ENCODE results near the gene ACAP3.

Gene ACAP3

GRCh38 chr1:1294250-1294890 is 13.4 kb downstream of the ACAP3 start:
- peaks cover 0 to 48% (median 29%) of the 10 kb centered on the region in 5 donors for H3K36me3 ChIP-seq (ENCODE audit: control insufficient read depth in 5 of 5, insufficient read depth in 5 of 5, low read length in 5 of 5)
- peaks cover 0 to 3% (median 0%) of the 10 kb centered on the region in 5 donors for H3K27me3 ChIP-seq (ENCODE audit: control insufficient read depth in 5 of 5, insufficient read depth in 4 of 5, low read length in 5 of 5)
- peaks cover 0 to 11% (median 3%) of the 10 kb centered on the region in 5 donors for H3K4me1 ChIP-seq (ENCODE audit: control insufficient read depth in 5 of 5, insufficient read depth in 5 of 5, low read length in 5 of 5)
- no peak overlapping the region for H3K9ac ChIP-seq (ENCODE audit: low read length in 5 of 5)
- H3K4me3 ChIP-seq (ENCODE audit: low read depth in 1 of 5, low read length in 5 of 5): no peak overlapping the region
- no peak overlapping the region for H3K27ac ChIP-seq (ENCODE audit: low read depth, low read length)
- H3K9me3 ChIP-seq (ENCODE audit: control insufficient read depth in 5 of 5, low read length in 5 of 5): no peaks in the 10 kb centered on the region

DNA sequence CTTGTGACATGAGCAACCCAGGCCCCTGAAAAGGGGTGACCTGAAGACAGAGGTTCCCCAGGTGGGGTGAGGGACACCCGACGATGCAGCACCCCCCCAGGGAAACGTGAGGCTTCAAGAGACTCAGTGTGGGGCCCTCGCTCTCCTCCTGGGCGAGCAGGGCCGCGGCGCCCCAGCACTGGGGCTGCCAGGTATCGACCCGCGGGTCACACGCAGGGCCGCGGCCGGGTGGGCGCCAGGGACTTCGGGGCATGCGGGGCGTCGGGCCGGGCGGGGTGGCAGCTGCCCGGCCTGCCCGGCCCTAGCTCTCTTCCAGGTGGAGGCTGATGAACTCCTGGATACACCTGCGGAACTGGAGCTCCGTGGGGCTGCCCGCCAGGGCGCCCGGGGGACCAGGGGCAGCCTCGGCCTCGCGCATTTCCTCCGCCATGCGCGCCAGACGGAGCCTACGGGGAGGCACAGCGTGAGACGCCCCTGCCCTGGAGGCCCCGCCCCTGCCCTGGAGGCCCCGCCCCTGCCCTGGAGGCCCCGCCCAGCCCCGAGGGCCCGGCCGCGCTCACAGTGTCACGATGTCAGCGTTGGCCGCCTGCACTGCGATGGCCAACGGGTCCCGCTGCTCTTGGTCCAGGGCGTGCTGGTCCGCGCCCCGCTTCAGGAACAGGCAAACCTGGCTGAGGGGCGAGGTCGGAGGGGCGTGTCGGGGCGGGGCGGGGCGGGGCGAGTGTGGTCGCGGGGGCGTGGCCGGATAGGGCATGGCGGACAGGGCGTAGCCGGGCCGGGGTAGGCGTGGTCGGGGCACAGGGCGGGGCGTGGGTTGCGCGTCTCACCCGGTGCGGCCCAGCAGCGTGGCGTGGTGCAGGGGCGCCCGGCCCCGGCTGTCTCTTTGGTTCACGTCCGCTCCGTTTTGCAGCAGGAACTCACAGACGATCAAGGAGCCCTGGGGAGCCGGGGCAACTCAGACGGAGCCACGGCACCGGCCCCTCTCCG is 14.2 kb downstream of the ACAP3 start:
- H3K9ac ChIP-seq (ENCODE audit: low read length in 5 of 5): no peak overlapping the region
- H3K27me3 ChIP-seq (ENCODE audit: control insufficient read depth in 5 of 5, insufficient read depth in 4 of 5, low read length in 5 of 5): peaks cover 0 to 3% (median 0%) of the 10 kb centered on the region in 5 donors
- peaks cover 0 to 44% (median 29%) of the 10 kb centered on the region in 5 donors for H3K36me3 ChIP-seq (ENCODE audit: control insufficient read depth in 5 of 5, insufficient read depth in 5 of 5, low read length in 5 of 5)
- H3K27ac ChIP-seq (ENCODE audit: low read depth, low read length): no peak overlapping the region
- no peaks in the 10 kb centered on the region for H3K9me3 ChIP-seq (ENCODE audit: control insufficient read depth in 5 of 5, low read length in 5 of 5)
- H3K4me1 ChIP-seq (ENCODE audit: control insufficient read depth in 5 of 5, insufficient read depth in 5 of 5, low read length in 5 of 5): peaks cover 0 to 8% (median 3%) of the 10 kb centered on the region in 5 donors
- no peak overlapping the region for H3K4me3 ChIP-seq (ENCODE audit: low read depth in 1 of 5, low read length in 5 of 5)

DNA sequence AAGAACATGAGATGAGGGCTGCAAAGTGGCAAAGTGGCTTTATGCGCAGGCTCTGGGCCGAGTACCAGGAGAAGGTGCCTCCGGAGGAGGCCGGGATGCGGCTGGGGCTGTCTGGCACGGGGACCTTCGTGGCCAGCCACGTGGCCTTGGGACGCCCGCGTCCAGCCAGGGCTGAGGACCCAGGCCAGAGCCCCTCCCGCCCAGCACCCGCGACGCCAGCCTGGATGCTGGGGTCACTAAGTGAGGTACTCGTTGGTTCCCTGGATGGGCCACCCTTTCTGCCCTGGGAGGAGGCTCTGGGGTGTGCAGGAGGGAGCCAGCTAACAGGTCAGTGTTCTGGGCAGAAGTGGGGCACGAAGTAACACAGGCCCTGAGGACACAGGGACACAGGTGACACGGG is 14.9 kb downstream of the ACAP3 start:
- Histone ChIP-seq H3K4me1 (ENCODE audit: control insufficient read depth in 5 of 5, insufficient read depth in 5 of 5, low read length in 5 of 5) (peaks cover 0 to 8% (median 3%) of the 10 kb centered on the region in 5 donors), H3K9ac (ENCODE audit: low read length in 5 of 5) (no peak overlapping the region), H3K27ac (ENCODE audit: low read depth, low read length) (no peak overlapping the region), H3K9me3 (ENCODE audit: control insufficient read depth in 5 of 5, low read length in 5 of 5) (no peaks in the 10 kb centered on the region), H3K4me3 (ENCODE audit: low read depth in 1 of 5, low read length in 5 of 5) (no peak overlapping the region), H3K36me3 (ENCODE audit: control insufficient read depth in 5 of 5, insufficient read depth in 5 of 5, low read length in 5 of 5) (peaks cover 0 to 41% (median 27%) of the 10 kb centered on the region in 5 donors), H3K27me3 (ENCODE audit: control insufficient read depth in 5 of 5, insufficient read depth in 4 of 5, low read length in 5 of 5) (peaks cover 0 to 3% (median 0%) of the 10 kb centered on the region in 5 donors)

- H3K4me1 ChIP-seq (ENCODE audit: control insufficient read depth in 5 of 5, insufficient read depth in 5 of 5, low read length in 5 of 5): peaks cover 0 to 8% (median 3%) of the 10 kb centered on the region in 5 donors
- H3K9ac ChIP-seq (ENCODE audit: low read length in 5 of 5): no peak overlapping the region
- H3K27me3 ChIP-seq (ENCODE audit: control insufficient read depth in 5 of 5, insufficient read depth in 4 of 5, low read length in 5 of 5): peaks cover 2 to 7% (median 4%) of the 10 kb centered on the region in 5 donors
- H3K27ac ChIP-seq (ENCODE audit: low read depth, low read length): no peak overlapping the region
- H3K4me3 ChIP-seq (ENCODE audit: low read depth in 1 of 5, low read length in 5 of 5): no peak overlapping the region
- no peaks in the 10 kb centered on the region for H3K9me3 ChIP-seq (ENCODE audit: control insufficient read depth in 5 of 5, low read length in 5 of 5)
- peaks cover 0 to 37% (median 24%) of the 10 kb centered on the region in 5 donors for H3K36me3 ChIP-seq (ENCODE audit: control insufficient read depth in 5 of 5, insufficient read depth in 5 of 5, low read length in 5 of 5)
Measured at GRCh38 chr1:1292442-1292779, 15.3 kb downstream of the ACAP3 start.

DNA sequence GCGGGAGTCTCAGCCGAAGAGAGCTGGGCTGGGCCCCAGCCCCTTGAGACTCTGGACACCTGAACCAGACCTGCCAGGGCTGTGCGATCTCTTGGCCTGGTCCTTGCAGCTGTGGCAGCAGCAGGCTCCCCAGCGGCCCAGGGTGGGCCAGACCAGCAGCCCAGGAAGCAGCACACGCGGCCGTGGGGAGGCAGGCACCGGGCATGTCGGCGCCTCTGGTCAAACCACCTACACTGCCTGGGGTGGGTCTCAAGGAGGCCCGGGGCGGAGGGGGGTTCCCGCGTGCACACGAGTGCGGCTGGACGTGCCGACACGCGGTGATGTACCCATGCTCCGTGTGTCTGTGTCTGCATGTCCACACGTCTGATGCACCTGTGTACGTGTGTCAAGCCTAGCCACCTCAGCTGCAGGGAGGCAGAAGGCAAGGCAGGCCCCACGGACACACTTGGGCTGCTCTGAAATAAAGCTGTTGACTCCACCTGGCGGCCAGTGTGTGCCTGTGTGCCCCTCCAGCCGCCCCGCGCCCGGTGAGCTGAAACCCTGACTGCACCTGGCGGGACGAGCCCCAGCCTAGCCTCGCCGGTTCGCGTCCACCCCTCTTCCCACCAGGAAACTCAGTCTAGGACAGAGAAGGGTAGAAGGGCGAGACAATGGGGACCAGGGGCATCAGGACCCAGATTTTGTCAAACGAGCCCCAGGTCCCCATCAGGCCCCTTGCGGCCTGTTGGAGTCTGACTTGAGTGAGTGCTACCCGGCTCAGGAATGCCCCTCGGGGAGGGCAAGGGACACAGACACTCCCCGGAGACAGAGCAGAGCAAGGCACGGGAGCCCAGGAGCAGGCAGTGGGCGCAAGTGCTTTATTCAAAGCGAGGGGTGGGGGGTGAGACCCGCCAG is 15.9 kb downstream of the ACAP3 start:
- peaks cover 0 to 8% (median 3%) of the 10 kb centered on the region in 5 donors for H3K4me1 ChIP-seq (ENCODE audit: control insufficient read depth in 5 of 5, insufficient read depth in 5 of 5, low read length in 5 of 5)
- peaks cover 0 to 35% (median 22%) of the 10 kb centered on the region in 5 donors for H3K36me3 ChIP-seq (ENCODE audit: control insufficient read depth in 5 of 5, insufficient read depth in 5 of 5, low read length in 5 of 5)
- H3K27ac ChIP-seq (ENCODE audit: low read depth, low read length): no peak overlapping the region
- no peak overlapping the region for H3K4me3 ChIP-seq (ENCODE audit: low read depth in 1 of 5, low read length in 5 of 5)
- H3K9ac ChIP-seq (ENCODE audit: low read length in 5 of 5): no peak overlapping the region
- H3K27me3 ChIP-seq (ENCODE audit: control insufficient read depth in 5 of 5, insufficient read depth in 4 of 5, low read length in 5 of 5): peaks cover 8 to 13% (median 10%) of the 10 kb centered on the region in 5 donors
- no peaks in the 10 kb centered on the region for H3K9me3 ChIP-seq (ENCODE audit: control insufficient read depth in 5 of 5, low read length in 5 of 5)

DNA sequence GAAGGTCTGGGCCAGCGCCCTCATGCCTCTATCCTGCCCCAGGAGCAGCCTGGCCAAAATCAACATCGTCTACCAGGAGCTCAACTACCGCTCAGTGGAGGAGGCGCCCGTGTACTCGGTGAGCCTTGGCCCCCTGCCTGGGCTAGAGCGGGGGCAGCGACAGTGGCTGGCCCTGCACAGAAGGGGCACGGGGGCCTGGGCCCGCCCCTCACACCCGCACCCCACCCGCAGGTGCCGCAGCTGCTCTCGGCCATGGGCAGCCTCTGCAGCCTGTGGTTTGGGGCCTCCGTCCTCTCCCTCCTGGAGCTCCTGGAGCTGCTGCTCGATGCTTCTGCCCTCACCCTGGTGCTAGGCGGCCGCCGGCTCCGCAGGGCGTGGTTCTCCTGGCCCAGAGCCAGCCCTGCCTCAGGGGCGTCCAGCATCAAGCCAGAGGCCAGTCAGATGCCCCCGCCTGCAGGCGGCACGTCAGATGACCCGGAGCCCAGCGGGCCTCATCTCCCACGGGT is 16.7 kb downstream of the ACAP3 start:
- Histone ChIP-seq H3K27me3 (ENCODE audit: control insufficient read depth in 5 of 5, insufficient read depth in 4 of 5, low read length in 5 of 5) (peaks cover 15 to 19% (median 16%) of the 10 kb centered on the region in 5 donors), H3K9me3 (ENCODE audit: control insufficient read depth in 5 of 5, low read length in 5 of 5) (no peaks in the 10 kb centered on the region), H3K4me1 (ENCODE audit: control insufficient read depth in 5 of 5, insufficient read depth in 5 of 5, low read length in 5 of 5) (peaks cover 0 to 8% (median 3%) of the 10 kb centered on the region in 5 donors), H3K4me3 (ENCODE audit: low read depth in 1 of 5, low read length in 5 of 5) (no peak overlapping the region), H3K9ac (ENCODE audit: low read length in 5 of 5) (no peak overlapping the region), H3K36me3 (ENCODE audit: control insufficient read depth in 5 of 5, insufficient read depth in 5 of 5, low read length in 5 of 5) (peaks cover 0 to 28% (median 20%) of the 10 kb centered on the region in 5 donors), H3K27ac (ENCODE audit: low read depth, low read length) (no peak overlapping the region)

- Histone ChIP-seq H3K36me3 (ENCODE audit: control insufficient read depth in 5 of 5, insufficient read depth in 5 of 5, low read length in 5 of 5) (peaks cover 0 to 20% (median 13%) of the 10 kb centered on the region in 5 donors), H3K4me1 (ENCODE audit: control insufficient read depth in 5 of 5, insufficient read depth in 5 of 5, low read length in 5 of 5) (peaks cover 0 to 8% (median 3%) of the 10 kb centered on the region in 5 donors), H3K27ac (ENCODE audit: low read depth, low read length) (no peak overlapping the region), H3K27me3 (ENCODE audit: control insufficient read depth in 5 of 5, insufficient read depth in 4 of 5, low read length in 5 of 5) (peaks cover 23 to 27% (median 23%) of the 10 kb centered on the region in 5 donors), H3K4me3 (ENCODE audit: low read depth in 1 of 5, low read length in 5 of 5) (no peak overlapping the region), H3K9ac (ENCODE audit: low read length in 5 of 5) (no peak overlapping the region), H3K9me3 (ENCODE audit: control insufficient read depth in 5 of 5, low read length in 5 of 5) (no peaks in the 10 kb centered on the region)
Measured at GRCh38 chr1:1290238-1290731, 17.4 kb downstream of the ACAP3 start.

- Histone ChIP-seq H3K4me1 (ENCODE audit: control insufficient read depth in 5 of 5, insufficient read depth in 5 of 5, low read length in 5 of 5) (peaks cover 0 to 8% (median 3%) of the 10 kb centered on the region in 5 donors), H3K27me3 (ENCODE audit: control insufficient read depth in 5 of 5, insufficient read depth in 4 of 5, low read length in 5 of 5) (peaks cover 30 to 38% (median 32%) of the 10 kb centered on the region in 5 donors), H3K36me3 (ENCODE audit: control insufficient read depth in 5 of 5, insufficient read depth in 5 of 5, low read length in 5 of 5) (no peaks in the 10 kb centered on the region), H3K9me3 (ENCODE audit: control insufficient read depth in 5 of 5, low read length in 5 of 5) (no peaks in the 10 kb centered on the region), H3K27ac (ENCODE audit: low read depth, low read length) (no peak overlapping the region), H3K4me3 (ENCODE audit: low read depth in 1 of 5, low read length in 5 of 5) (no peak overlapping the region), H3K9ac (ENCODE audit: low read length in 5 of 5) (no peak overlapping the region)
Measured at GRCh38 chr1:1287288-1288110, 20.2 kb downstream of the ACAP3 start.

Data from subcutaneous abdominal adipose tissue (tissue), 5 donors.